HG03064 (cell line): Measurements from ENCODE around the gene OR10A5.
A peak's percentile ranks its signal among the peaks of the same experiment; 100 is the strongest.
"Not testable (repeated sequence)": the region's sequence is repeated elsewhere in the genome, so short reads cannot be mapped to it uniquely, and the experiment has no call there.

Source experiments
- ATAC-seq: cut with Tn5 transposase; IDR thresholded peaks from one replicate; pipeline ENCODE4 v1.9.1; 2021; ENCODE audit warnings: low read depth; ENCODE audit not compliant: unreplicated experiment

OR10A5 gene

GRCh38 chr11:6845383-6845782 is at the start of gene OR10A5:
TSS of gene OR10A5 (plus strand) at chr11:6845683. CDS start at chr11:6845683, 0 bp downstream.
- ATAC-seq, result no peak

- no peak for ATAC-seq
These were observed 46.1 kb upstream of the OR10A5 start, which contains the start of gene OR6A2 for GRCh38 chr11:6799402-6799801. TSS of gene OR6A2 (minus strand) at chr11:6799689. CDS start at chr11:6795708, 3,981 bp downstream.

- not testable (repeated sequence) for ATAC-seq
These were observed 44.4 kb upstream of the OR10A5 start for GRCh38 chr11:6801075-6801474.

- ATAC-seq, result peak; percentile 79
These were observed 33.0 kb upstream of the OR10A5 start for GRCh38 chr11:6812390-6813005.

GRCh38 chr11:6813656-6814055 is 31.8 kb upstream of the OR10A5 start:
- no peak for ATAC-seq

GRCh38 chr11:6817694-6818093 is 27.8 kb upstream of the OR10A5 start:
- ATAC-seq, result no peak

GRCh38 chr11:6818967-6819366 is 26.5 kb upstream of the OR10A5 start:
- no peak for ATAC-seq

GRCh38 chr11:6824136-6824823 is 21.2 kb upstream of the OR10A5 start:
- no peak for ATAC-seq

- ATAC-seq, result no peak
These were observed 20.2 kb upstream of the OR10A5 start for GRCh38 chr11:6825231-6825744.

GRCh38 chr11:6828103-6828502 is 17.4 kb upstream of the OR10A5 start:
- ATAC-seq, result no peak

GRCh38 chr11:6833356-6833755 is 12.1 kb upstream of the OR10A5 start:
- ATAC-seq, result no peak

GRCh38 chr11:6834021-6834420 is 11.5 kb upstream of the OR10A5 start:
- no peak for ATAC-seq

- ATAC-seq, result no peak
These were observed 3.8 kb upstream of the OR10A5 start for GRCh38 chr11:6841694-6842093.

GRCh38 chr11:6843670-6844069 is 1.8 kb upstream of the OR10A5 start:
- ATAC-seq, result no peak

GRCh38 chr11:6844356-6844755 is 1.1 kb upstream of the OR10A5 start:
- ATAC-seq, result no peak

GRCh38 chr11:6850526-6850925 is 5.0 kb downstream of the OR10A5 start:
- ATAC-seq, result no peak

GRCh38 chr11:6854801-6855200 is 9.3 kb downstream of the OR10A5 start:
- not testable (repeated sequence) for ATAC-seq

GRCh38 chr11:6855971-6856541 is 10.6 kb downstream of the OR10A5 start:
- ATAC-seq, result no peak

GRCh38 chr11:6856871-6857270 is 11.4 kb downstream of the OR10A5 start:
- ATAC-seq, result no peak

- ATAC-seq, result no peak
These were observed 17.5 kb downstream of the OR10A5 start, which contains the start of gene OR10A2 for GRCh38 chr11:6862961-6863360. TSS of gene OR10A2 (plus strand) at chr11:6863057. CDS start at chr11:6869755, 6,698 bp downstream.

- no peak for ATAC-seq
These were observed 19.0 kb downstream of the OR10A5 start for GRCh38 chr11:6864438-6864837.
